HG03045 (cell line): ENCODE results near the gene EPHX1.

Source experiments
- ATAC-seq: cut with Tn5 transposase; IDR thresholded peaks from one replicate; pipeline ENCODE4 v1.9.1; 2021; ENCODE audit warnings: mild to moderate bottlenecking, moderate library complexity; ENCODE audit not compliant: unreplicated experiment

The EPHX1 gene

DNA sequence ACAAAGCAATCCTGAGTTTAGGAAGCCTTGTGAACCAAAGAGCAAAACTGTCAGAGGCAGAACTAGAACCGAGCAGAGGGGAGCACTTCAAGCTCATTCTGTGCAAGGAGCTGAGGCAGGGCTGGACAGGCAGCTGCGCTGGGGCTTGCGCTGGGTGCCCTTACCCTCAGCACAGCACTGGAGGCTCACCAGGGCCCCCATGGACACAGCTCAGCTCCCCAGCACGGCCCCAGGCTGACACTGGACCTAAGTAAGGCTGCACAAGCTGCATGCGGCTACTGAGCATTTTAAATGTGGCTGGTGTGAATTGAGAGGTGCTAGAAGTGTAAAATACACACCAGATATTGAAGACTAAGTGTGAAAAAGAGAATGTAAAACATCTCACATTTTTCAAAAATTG is 50.2 kb downstream of the EPHX1 start:
- no peak for ATAC-seq

DNA sequence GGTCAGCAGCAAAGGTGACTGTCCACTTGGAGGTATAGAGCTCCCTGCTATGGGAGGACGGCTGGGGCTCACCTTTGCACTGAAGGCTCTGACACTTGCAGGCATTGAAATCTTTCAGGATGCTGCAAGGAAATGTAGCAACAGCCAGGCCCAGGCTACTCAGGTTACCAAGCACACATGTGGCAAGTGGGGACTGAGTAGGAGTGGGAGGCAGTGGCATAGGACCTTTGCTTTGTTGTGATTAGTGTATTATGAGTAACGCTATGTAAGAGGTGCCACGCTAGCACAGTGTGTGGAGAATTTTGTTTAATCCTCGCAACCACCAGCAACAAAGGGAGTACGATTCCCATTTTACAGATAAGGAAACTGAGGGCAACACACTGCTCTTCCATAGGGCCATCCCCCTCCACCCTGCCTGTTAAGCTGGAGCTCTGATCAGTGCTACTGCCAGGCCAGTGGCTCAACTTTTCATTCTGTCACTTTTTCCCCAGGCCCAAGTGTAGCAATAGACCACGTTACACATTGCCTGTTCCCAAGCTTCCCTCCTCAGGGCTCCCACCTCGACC is 51.0 kb downstream of the EPHX1 start:
- no peak for ATAC-seq

GRCh38 chr1:225861834-225862580 is 52.1 kb downstream of the EPHX1 start:
- ATAC-seq = no peak

DNA sequence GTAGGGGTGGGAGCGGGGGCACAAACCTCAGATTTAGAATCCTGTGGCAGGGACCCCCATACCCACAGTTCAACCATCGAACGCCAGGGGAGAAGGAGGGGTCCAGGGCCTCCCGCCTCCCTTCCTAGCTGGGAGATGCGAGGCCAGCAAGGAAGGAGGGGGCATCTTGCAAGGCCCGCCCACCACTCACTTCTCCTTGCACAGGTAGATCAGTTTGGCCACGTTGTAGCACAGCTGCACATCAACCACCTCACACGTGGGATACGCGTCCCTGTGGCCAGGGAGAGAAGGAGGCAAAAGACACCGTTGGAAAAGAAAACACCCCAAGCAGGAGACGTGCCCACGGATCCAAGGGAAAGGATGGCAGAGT is 52.6 kb downstream of the EPHX1 start:
- ATAC-seq = no peak

- ATAC-seq = no peak
These were observed 53.2 kb downstream of the EPHX1 start for GRCh38 chr1:225863167-225863566.

GRCh38 chr1:225865514-225865913 is 55.6 kb downstream of the EPHX1 start:
- ATAC-seq = peak; percentile 15

DNA sequence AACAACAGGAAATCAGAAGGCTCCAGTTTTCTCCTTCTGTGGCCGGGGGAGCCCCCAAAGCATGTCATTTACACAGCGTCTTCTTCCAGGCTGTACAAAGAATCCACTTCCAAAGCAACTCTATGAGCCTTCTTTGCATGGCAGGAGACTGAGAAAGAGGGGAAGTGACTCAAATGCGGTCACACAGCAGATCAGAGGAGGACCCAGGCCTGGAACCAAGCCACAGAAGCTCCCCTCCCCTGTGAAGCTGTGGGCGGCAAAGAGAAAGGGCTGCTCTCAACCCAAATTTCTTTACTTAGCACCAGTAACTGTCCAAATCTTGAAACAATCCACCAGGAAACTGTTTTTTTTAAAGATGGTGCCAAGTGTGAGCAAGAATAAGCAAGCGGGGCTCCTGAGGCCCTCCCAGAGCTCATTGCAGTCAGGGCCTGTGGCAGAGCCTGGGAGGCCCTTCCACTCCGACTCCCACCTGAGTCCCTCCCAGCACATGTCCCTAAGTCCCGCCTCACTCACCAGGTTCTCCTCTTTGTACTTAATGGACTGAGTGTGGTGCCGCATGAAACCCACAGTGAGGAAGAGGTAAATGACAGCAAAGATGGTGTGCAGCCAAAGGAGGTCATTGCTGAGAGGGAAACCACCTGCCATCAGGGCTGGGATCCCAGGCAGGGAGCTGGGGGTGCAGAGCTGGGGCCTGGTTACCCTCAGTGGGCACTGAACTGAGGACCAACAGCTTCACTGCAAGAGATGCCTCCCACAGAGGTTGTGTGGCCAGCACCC is 56.3 kb downstream of the EPHX1 start:
- ATAC-seq = peak; percentile 45

GRCh38 chr1:225866981-225867380 is 57.1 kb downstream of the EPHX1 start:
- no peak for ATAC-seq

DNA sequence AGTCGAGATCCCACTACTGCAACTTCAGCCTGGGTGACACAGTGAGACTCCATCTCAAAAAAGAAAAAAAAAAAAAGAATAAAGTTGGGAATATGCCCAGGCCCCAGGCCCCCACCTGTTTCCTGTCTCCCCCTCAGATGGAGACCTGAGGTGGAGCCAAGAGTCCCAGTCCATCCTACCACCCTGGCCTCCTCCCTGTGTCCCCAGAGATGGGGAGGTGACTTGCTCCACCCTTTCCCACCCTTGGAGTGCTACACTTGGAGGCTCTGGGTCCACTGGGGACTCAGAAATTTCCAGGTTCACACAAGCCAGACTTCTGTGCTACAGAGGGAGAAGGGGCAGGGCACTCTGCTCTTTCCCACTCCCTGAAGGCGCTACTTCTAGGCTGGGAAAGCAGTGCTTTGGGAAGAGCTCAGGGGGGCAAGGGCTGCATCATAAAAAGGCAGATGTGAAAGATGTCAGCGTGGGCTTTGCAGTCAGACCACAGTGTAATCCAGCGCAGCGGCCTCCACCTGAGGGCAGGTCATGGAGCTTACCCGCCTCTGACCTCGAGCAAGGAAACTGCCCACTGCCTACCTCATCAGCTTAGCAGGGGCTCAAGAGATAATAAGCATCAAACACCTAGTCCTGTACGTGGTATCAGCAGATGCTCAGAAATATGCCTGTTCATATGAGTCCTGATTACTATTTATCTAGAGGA is 58.9 kb downstream of the EPHX1 start:
- no peak for ATAC-seq

DNA sequence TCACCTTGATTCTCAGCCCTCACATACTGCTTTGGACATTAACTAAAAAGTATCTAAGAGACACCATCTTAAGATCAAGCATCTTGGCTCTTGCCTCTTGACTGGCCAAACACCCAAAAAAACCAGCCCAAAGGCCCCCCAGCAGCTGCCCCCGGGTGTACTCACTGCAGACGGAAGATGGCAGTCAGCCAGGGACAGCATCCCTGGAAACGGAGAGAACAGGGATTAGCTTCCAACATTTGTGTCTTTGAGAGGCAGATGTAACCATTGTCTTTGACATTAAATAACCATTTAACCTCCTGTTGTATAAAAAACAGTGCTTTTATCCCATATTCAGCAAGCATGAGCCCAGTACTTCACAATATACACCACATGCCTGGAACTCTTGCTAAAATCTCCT is 61.0 kb downstream of the EPHX1 start:
- ATAC-seq = no peak

DNA sequence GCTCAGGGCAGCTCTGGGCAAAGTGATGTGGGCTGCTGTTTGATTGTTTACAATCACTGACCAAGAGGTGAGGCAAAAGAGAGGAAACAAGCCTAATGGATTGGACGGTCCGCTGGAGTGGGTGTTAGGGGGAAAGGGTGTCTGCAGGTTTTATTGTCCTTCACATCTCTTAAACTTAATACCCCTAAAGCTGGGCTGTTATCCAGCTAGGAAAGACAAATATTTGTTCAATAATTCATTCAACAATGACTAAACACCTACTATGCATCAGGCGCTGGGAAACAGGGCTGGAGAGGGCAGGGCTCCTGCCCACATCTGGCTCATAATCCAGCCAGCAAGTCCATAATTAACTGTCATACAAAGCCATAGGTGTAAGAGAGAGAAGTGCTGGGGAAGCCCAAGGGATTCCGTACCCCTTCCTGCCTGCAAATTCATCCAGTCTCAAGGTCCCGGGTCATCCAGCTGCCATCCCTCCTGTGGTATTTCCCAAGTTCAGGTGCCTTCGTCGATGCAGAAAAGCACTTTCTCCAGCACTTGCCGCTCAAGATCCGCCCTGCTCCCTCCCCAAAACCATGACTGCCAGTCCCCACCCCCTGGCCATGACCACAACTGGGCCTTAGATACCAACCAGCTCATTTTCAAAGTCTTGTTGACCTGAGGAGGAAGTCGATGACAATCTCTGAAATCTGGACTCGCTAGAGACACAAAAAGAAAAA is 61.6 kb downstream of the EPHX1 start:
- ATAC-seq = no peak

- ATAC-seq = no peak
These were observed 62.1 kb downstream of the EPHX1 start for GRCh38 chr1:225872075-225872430.

- no peak for ATAC-seq
These were observed 63.4 kb downstream of the EPHX1 start for GRCh38 chr1:225873281-225873850.

DNA sequence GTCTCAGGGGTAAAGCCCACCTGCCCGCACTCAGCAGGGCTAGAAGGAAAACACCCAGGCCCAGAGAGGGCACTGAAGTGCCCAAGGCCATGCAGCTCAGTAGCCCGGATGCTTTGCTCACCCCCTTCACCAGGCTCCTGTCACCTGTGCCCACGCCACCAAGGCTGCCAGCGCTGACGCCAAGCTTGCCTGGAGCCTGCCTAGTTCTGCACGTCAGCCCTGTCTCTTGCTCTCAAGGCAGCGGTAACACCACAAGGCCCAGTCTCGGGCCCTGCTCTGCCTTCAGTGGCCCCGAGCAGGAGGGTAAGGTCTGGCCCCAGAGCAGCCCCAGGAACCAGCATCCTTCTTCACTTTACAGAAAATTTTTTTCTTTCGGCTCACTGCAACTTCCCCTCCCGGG is 64.5 kb downstream of the EPHX1 start:
- no peak for ATAC-seq

- no peak for ATAC-seq
These were observed 65.3 kb downstream of the EPHX1 start for GRCh38 chr1:225875044-225875815.

GRCh38 chr1:225876900-225877510 is 67.1 kb downstream of the EPHX1 start:
- no peak for ATAC-seq

GRCh38 chr1:225877580-225877979 is 67.7 kb downstream of the EPHX1 start:
- no peak for ATAC-seq

DNA sequence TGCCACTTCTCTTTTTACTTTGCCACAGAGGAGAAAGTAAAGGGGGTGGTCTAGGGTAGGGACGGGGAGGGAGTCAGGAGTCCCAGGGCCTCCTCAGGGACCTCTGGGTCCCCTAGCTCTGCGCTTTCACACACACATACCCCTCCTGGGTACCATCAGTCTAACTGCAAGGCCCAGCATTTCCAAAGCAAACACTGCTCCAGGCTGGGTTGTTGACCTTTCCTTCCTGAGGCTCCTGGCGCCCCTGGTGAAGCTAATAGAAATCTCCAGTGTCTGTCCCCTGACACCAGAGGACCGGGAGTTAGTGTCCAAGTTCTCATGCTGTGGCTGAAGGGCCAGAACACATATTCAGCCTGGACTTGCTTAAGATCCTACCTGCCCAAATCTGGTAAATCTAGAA is 68.4 kb downstream of the EPHX1 start:
- no peak for ATAC-seq

DNA sequence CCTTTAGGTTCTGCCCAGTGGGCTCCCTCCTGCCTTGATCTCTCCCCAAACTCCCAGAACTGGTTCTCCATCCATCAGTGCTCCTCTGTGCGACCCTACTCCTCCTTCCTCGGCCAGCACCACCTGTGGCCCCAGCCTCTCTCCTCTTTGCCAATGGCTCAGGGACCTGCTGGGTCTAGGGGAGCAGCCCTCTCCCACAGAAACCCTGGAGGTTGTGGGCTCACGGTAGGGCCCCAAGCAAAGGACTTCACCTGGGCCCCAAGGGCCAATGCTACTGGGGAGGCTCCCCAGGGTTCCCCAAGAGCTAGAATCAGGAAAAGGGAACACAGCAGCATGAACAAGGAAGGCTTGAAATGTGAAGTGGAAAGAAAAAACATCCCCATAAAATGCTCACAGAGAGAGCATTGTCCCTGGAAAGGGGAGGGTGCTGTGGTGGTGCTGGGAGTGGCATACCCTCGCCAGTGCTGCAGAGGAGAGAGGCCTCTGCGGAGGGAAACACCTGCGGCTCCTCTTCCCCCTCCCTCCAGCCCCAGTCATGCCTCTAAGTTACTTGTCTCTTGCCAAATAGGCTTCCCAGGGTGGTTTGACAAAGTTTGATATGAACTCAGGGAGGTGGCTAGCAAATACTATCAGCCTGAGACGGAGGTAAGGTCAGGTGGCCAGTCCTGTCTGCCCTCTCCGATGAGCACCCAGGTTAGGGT is 69.7 kb downstream of the EPHX1 start:
- ATAC-seq = no peak
